ENCODE data around the gene EED. TPM values are rescaled to one million over a fixed set of nuclear protein-coding genes. Genes with fewer than 3 reads are reported as not detected.

Gene EED
- total RNA-seq, 1 experiment from 2014 or later: 15.8 TPM

DNA sequence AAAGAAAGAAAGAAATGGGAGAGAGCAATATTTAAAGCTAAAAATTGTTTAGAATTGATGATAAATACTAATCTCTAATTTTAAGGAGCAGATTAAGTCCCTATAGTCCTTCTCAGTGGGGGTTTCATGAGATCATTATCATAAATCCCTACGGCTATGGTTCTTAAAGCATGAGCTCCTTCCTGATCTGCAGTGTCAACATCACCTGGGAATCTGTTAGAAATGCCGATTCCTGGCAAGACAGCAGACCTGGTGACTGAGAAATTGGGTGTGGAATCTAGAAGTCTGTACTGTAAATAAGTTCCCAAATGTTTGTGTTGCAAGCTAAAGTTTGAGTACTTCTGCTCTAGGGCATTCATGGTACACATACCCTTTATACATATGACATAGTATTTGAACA is 70.1 kb downstream of the EED start:
- in situ Hi-C loops (cut with HindIII; ENCODE audit: low pct_unique_long_range_greater_than_20kb, low sequenced_read_pairs): no loop called here
- no peak for DNase-seq (ENCODE audit: low read depth, low spot score)

Small RNA genes within 50 kb of the gene (small RNA-seq; reads per million reads assigned to genes)
- 0 reads per million in 2 experiments for gene RF00017
- gene RN7SL225P: 0 to 0.05 reads per million in 2 experiments

Other genes starting within 250 kb of the EED start
- 123 and 127 TPM in 2 replicates for gene PICALM, start 175.7 kb upstream of the EED start, total RNA-seq (2014; rRNA removed; shearing (Covaris generic))
- gene HIKESHI, start 57.5 kb downstream of the EED start, total RNA-seq (2014; rRNA removed; shearing (Covaris generic)): 31.5 and 36.6 TPM in 2 replicates
- gene CCDC81, start 130.1 kb downstream of the EED start, total RNA-seq (2014; rRNA removed; shearing (Covaris generic)): not detected in 2 replicates